Panc1 (cell line): ENCODE results near the gene IFI27L2. TPM values are rescaled to one million over a fixed set of nuclear protein-coding genes. Genes with fewer than 3 reads are reported as not detected.

ENCODE experiments used
- ATAC-seq: fragments of 200-7000 bp; cut with Tn5 transposase; 2 replicates; pipeline ENCODE4 v1.9.1; 2020; ENCODE audit warnings: mild to moderate bottlenecking, moderate library complexity
- BruUV-seq: library from RNA; stranded (reverse); fragments of 400-500 nt; replicated peaks from 2 replicates; lab custom pipeline; 2021; lab: Mats Ljungman, UMichigan
- CTCF ChIA-PET: fragments of 300-600 bp; sonication (Branson Sonifier 250); formaldehyde crosslinking; loops from one replicate; lab custom pipeline; 2022; ENCODE audit warnings: antibody characterized with exemption; lab: Charles Lee
- POLR2A ChIA-PET: fragments of 300-600 bp; sonication (Branson Sonifier 250); formaldehyde crosslinking; loops from one replicate; lab custom pipeline; 2022; ENCODE audit warnings: antibody characterized with exemption; lab: Charles Lee
- DNase-seq: peaks from one replicate; pipeline ENCODE4 v3.0.0-alpha.2; 2010; ENCODE audit warnings: low read depth, low spot score
- H3K27ac ChIP-seq: 2 replicates; pipeline ENCODE4 v1.5.1; 2011; ENCODE audit warnings: mild to moderate bottlenecking, low read length, inconsistent platforms
- H3K27me3 ChIP-seq: fragments of 200-500 bp; sonication (Bioruptor generic); 2 replicates; pipeline ENCODE4 v1.6.0; 2014; ENCODE audit warnings: low read length, inconsistent platforms; ENCODE audit not compliant: control insufficient read depth, insufficient read depth
- H3K36me3 ChIP-seq: fragments of 200-500 bp; sonication (Bioruptor generic); 2 replicates; pipeline ENCODE4 v1.5.1; 2014; ENCODE audit warnings: inconsistent platforms, mild to moderate bottlenecking, low read length, moderate library complexity; ENCODE audit not compliant: control insufficient read depth, insufficient read depth
- H3K4me1 ChIP-seq: 2 replicates; pipeline ENCODE4 v1.5.1; 2011; ENCODE audit warnings: inconsistent platforms, mild to moderate bottlenecking, low read length, moderate library complexity; ENCODE audit not compliant: control insufficient read depth, insufficient read depth
- H3K4me3 ChIP-seq, 2 experiments: 2 replicates each; pipeline ENCODE4 v1.5.1; 2011 to 2012; ENCODE audit warnings: low read depth in 2 of 2, low read length in 2 of 2, mild to moderate bottlenecking in 2 of 2, inconsistent platforms in 1 of 2, moderate library complexity in 1 of 2
- H3K9me3 ChIP-seq: fragments of 200-500 bp; sonication (Bioruptor generic); 2 replicates; pipeline ENCODE4 v1.5.1; 2014; ENCODE audit warnings: low read depth, mild to moderate bottlenecking, inconsistent platforms, low read length, moderate library complexity; ENCODE audit not compliant: control insufficient read depth, insufficient read depth
- POLR2AphosphoS5 ChIP-seq: IDR thresholded peaks from 2 replicates; pipeline ENCODE4 v1.6.1; 2012; ENCODE audit warnings: mild to moderate bottlenecking, low read depth, low read length, moderate library complexity
- REST ChIP-seq, 2 experiments: IDR thresholded peaks; 2 replicates each; pipeline ENCODE4 v1.6.1; 2011 to 2012; ENCODE audit warnings: low read depth in 2 of 2, control low read depth in 1 of 2, low read length in 1 of 2, mild to moderate bottlenecking in 1 of 2, moderate library complexity in 1 of 2; ENCODE audit not compliant: insufficient read depth in 1 of 2
- SIN3A ChIP-seq: IDR thresholded peaks from 2 replicates; pipeline ENCODE4 v1.6.1; 2012; ENCODE audit warnings: low read depth, mild to moderate bottlenecking, low read length, moderate library complexity, borderline replicate concordance; ENCODE audit not compliant: insufficient read depth
- TCF7L2 ChIP-seq: IDR thresholded peaks from 2 replicates; pipeline ENCODE4 v1.6.1; 2011; ENCODE audit warnings: mild to moderate bottlenecking, low read depth, low read length, inconsistent platforms
- in situ Hi-C: cut with HindIII; loops from 2 replicates; pipeline ENCODE4 v1.10.0; 2016; ENCODE audit warnings: low sequenced_read_pairs, low pct_unique_long_range_greater_than_20kb
- intact Hi-C: fragments of 100-400 bp; cut with micrococcal nuclease; formaldehyde crosslinking; loops from one replicate; pipeline ENCODE4 v1.10.0; 2022; ENCODE audit not compliant: unreplicated experiment
- total RNA-seq: library from RNA; stranded (reverse); gene quantifications from one replicate; pipeline ENCODE4 v1.2.1, GENCODE V29; 2021; ENCODE audit not compliant: unreplicated experiment
- TF ChIP-seq, protein P1 (sequence below): fragments of 450-650 bp; IDR thresholded peaks from 2 replicates; pipeline ENCODE4 v1.5.1; 2017; ENCODE audit warnings: mild to moderate bottlenecking

IFI27L2 gene
- total RNA-seq, 1 experiment from 2014 or later, result 13.2 TPM

DNA sequence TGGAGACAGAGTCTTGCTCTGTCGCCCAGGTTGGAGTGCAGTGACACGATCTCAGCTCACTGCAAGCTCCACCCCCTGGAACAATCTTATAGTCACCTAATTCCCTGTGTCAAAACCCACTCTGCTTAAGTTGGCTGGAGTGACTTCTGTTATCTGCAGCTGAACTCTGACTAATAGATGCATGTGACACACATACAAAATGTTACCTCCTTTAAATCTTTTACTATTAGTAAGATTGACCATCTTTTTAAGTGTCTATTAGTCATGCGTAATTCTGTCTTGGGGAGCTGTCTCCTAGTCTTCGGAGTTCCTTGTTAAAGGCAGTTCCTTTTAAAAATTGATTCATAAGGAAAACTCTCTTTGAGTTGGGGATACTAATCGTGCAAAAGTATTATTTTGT, 40.9 kb downstream of the IFI27L2 start:
- no TSS peak for BruUV-seq
- TF ChIP-seq TCF7L2 (no peak), SIN3A (no peak)
- Histone ChIP-seq H3K36me3 (no peaks in the 10 kb centered on the region), H3K9me3 (no peaks in the 10 kb centered on the region), H3K27ac (no peak overlapping the region), H3K4me3 (no peak overlapping the region), H3K27me3 (no peaks in the 10 kb centered on the region), H3K4me1 (no peaks in the 10 kb centered on the region)
- DNase-seq (no peak), ATAC-seq (no peak)
- in situ Hi-C loops, result no loop called here
- intact Hi-C loops, result no loop called here
- CTCF ChIA-PET, result no interaction called here
- POLR2A ChIA-PET, result no interaction called here

GRCh38 chr14:94087891-94088290, 41.5 kb downstream of the IFI27L2 start:
- CTCF ChIA-PET, result interaction anchor here (0.7 kb wide), 1 partner anchor 1086 kb away, joined by 7 read pairs; no protein-coding TSS in a partner anchor
- Histone ChIP-seq H3K27me3 (no peaks in the 10 kb centered on the region), H3K9me3 (no peaks in the 10 kb centered on the region), H3K36me3 (no peaks in the 10 kb centered on the region), H3K4me3 (no peak overlapping the region), H3K27ac (no peak overlapping the region), H3K4me1 (no peaks in the 10 kb centered on the region)
- no TSS peak for BruUV-seq
- intact Hi-C loops, result no loop called here
- DNase-seq, result no peak
- in situ Hi-C loops, result no loop called here
- TF ChIP-seq POLR2AphosphoS5 (no peak), TCF7L2 (no peak), SIN3A (no peak), REST (IDR thresholded peaks at IDR 0.05; ENCODE audit: insufficient read depth in 1 of 2, low read depth in 2 of 2, low read length in 1 of 2) (no peak)
- TF ChIP-seq, protein P1, sequence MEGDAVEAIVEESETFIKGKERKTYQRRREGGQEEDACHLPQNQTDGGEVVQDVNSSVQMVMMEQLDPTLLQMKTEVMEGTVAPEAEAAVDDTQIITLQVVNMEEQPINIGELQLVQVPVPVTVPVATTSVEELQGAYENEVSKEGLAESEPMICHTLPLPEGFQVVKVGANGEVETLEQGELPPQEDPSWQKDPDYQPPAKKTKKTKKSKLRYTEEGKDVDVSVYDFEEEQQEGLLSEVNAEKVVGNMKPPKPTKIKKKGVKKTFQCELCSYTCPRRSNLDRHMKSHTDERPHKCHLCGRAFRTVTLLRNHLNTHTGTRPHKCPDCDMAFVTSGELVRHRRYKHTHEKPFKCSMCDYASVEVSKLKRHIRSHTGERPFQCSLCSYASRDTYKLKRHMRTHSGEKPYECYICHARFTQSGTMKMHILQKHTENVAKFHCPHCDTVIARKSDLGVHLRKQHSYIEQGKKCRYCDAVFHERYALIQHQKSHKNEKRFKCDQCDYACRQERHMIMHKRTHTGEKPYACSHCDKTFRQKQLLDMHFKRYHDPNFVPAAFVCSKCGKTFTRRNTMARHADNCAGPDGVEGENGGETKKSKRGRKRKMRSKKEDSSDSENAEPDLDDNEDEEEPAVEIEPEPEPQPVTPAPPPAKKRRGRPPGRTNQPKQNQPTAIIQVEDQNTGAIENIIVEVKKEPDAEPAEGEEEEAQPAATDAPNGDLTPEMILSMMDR, result no peak
- POLR2A ChIA-PET, result no interaction called here
- ATAC-seq, result no peak

DNA sequence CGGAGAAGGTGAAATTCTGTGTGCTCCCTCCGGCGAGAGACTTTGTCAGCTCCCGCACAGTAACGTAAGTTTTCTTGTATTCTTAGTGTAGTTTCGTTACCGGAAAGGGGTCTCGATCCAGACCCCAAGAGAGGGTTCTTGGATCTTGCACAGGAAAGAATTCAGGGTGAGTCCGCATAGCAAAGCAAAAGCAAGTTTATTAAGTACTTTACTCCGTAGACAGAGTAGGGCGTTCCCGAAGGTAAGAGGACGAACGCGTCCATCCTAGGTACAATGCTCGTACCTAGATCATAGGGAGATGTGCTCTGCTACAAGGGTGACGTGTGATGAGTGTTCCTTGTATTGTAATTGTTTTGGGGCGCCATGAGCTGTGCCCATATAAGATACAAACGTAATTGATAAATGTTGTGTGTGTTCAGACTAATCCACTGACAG, 48.0 kb downstream of the IFI27L2 start:
- peak overlapping the region; percentile 84 to 96 for H3K4me3 ChIP-seq
- DNase-seq (no peak), ATAC-seq (peak; percentile 39)
- H3K4me1 ChIP-seq, result peaks cover 8% of the 10 kb centered on the region
- H3K9me3 ChIP-seq, result peaks cover 14% of the 10 kb centered on the region; the same call in 1 of the 2 replicates
- TF ChIP-seq POLR2AphosphoS5, result no peak
- TF ChIP-seq, protein P1, result no peak
- no peak for TF ChIP-seq SIN3A
- TF ChIP-seq TCF7L2, result no peak
- TF ChIP-seq REST (IDR thresholded peaks at IDR 0.05; ENCODE audit: insufficient read depth in 1 of 2, low read depth in 2 of 2, low read length in 1 of 2), result no peak
- H3K27me3 ChIP-seq, result no peaks in the 10 kb centered on the region
- H3K36me3 ChIP-seq, result peaks cover 14% of the 10 kb centered on the region
- no TSS peak for BruUV-seq
- intact Hi-C loops, result no loop called here
- ChIA-PET CTCF (no interaction called here), POLR2A (interaction anchor here (0.5 to 0.7 kb wide), 3 partner anchors 19 to 71 kb away, joined by 3 to 8 read pairs (median 3); no protein-coding TSS in a partner anchor)
- in situ Hi-C loops, result no loop called here
- H3K27ac ChIP-seq, result peak overlapping the region; percentile 82
